H9 (cell line): ENCODE results near the gene PAK1. TPM values are rescaled to one million over a fixed set of nuclear protein-coding genes. Genes with fewer than 3 reads are reported as not detected.

Source experiments
- DNase-seq: peaks from one replicate; pipeline ENCODE4 v3.0.0-alpha.2; 2017
- H2AFZ ChIP-seq: one replicate; pipeline ENCODE4 v1.6.1; 2013; ENCODE audit warnings: mild to moderate bottlenecking, low read length, control low read depth, moderate library complexity
- H2AK5ac ChIP-seq: 2 replicates; pipeline ENCODE4 v1.6.1; 2013; ENCODE audit warnings: low read length, control low read depth, mixed read lengths; ENCODE audit not compliant: insufficient read length
- H2BK120ac ChIP-seq: one replicate; pipeline ENCODE4 v1.6.1; 2013; ENCODE audit warnings: low read depth, mild to moderate bottlenecking, low read length, control low read depth, inconsistent platforms; ENCODE audit not compliant: poor library complexity, severe bottlenecking
- H2BK12ac ChIP-seq: 2 replicates; pipeline ENCODE4 v1.6.1; 2013; ENCODE audit warnings: low read length, control low read depth, mixed read lengths, low read depth; ENCODE audit not compliant: insufficient read length
- H2BK15ac ChIP-seq: 2 replicates; pipeline ENCODE4 v1.6.1; 2013; ENCODE audit warnings: low read depth, low read length, control low read depth
- H2BK20ac ChIP-seq: one replicate; pipeline ENCODE4 v1.6.1; 2013; ENCODE audit warnings: low read depth, mild to moderate bottlenecking, low read length, control low read depth, inconsistent platforms; ENCODE audit not compliant: poor library complexity, severe bottlenecking
- H2BK5ac ChIP-seq: 2 replicates; pipeline ENCODE4 v1.6.1; 2013; ENCODE audit warnings: low read length, control low read depth, mixed read lengths; ENCODE audit not compliant: insufficient read length
- H3K14ac ChIP-seq: 2 replicates; pipeline ENCODE4 v1.6.1; 2013; ENCODE audit warnings: low read length, control low read depth; ENCODE audit not compliant: insufficient read depth
- H3K18ac ChIP-seq: 2 replicates; pipeline ENCODE4 v1.6.1; 2013; ENCODE audit warnings: low read depth, mild to moderate bottlenecking, mixed read lengths, low read length, control low read depth; ENCODE audit not compliant: insufficient read length
- H3K23ac ChIP-seq: 2 replicates; pipeline ENCODE4 v1.6.1; 2013; ENCODE audit warnings: low read length, control low read depth, mixed read lengths, low read depth; ENCODE audit not compliant: insufficient read length
- H3K23me2 ChIP-seq: 2 replicates; pipeline ENCODE4 v1.6.1; 2013; ENCODE audit warnings: low read depth, mild to moderate bottlenecking, mixed read lengths, low read length, control low read depth; ENCODE audit not compliant: insufficient read length, poor library complexity, severe bottlenecking
- H3K27ac ChIP-seq: 2 replicates; pipeline ENCODE4 v1.5.1; 2013; ENCODE audit warnings: low read length, control low read depth, mixed read lengths, low read depth; ENCODE audit not compliant: insufficient read length
- H3K27me3 ChIP-seq: 2 replicates; pipeline ENCODE4 v1.6.1; 2013; ENCODE audit warnings: low read length, control low read depth, inconsistent platforms; ENCODE audit not compliant: insufficient read depth
- H3K4ac ChIP-seq: 2 replicates; pipeline ENCODE4 v1.6.1; 2013; ENCODE audit warnings: low read depth, mild to moderate bottlenecking, control low read depth, inconsistent platforms, low read length, moderate library complexity
- H3K4me1 ChIP-seq: 2 replicates; pipeline ENCODE4 v1.6.1; 2013; ENCODE audit warnings: low read length, control low read depth, inconsistent platforms; ENCODE audit not compliant: insufficient read depth
- H3K4me2 ChIP-seq: 2 replicates; pipeline ENCODE4 v1.6.1; 2013; ENCODE audit warnings: low read length, control low read depth, mixed read lengths; ENCODE audit not compliant: insufficient read length, insufficient read depth
- H3K56ac ChIP-seq: 2 replicates; pipeline ENCODE4 v1.6.1; 2013; ENCODE audit warnings: low read depth, mild to moderate bottlenecking, mixed read lengths, low read length, control low read depth; ENCODE audit not compliant: insufficient read length
- H3K79me1 ChIP-seq: 2 replicates; pipeline ENCODE4 v1.6.1; 2013; ENCODE audit warnings: low read depth, mild to moderate bottlenecking, moderate library complexity, low read length, control low read depth, inconsistent platforms; ENCODE audit not compliant: insufficient read depth, poor library complexity, severe bottlenecking
- H3K79me2 ChIP-seq: 2 replicates; pipeline ENCODE4 v1.6.1; 2013; ENCODE audit warnings: low read length, control low read depth, inconsistent platforms; ENCODE audit not compliant: insufficient read depth
- H3K9ac ChIP-seq: 2 replicates; pipeline ENCODE4 v1.6.1; 2013; ENCODE audit warnings: low read length, control low read depth, mixed read lengths; ENCODE audit not compliant: insufficient read length; ENCODE audit errors: extremely low read depth
- H3K9me3 ChIP-seq: one replicate; pipeline ENCODE4 v1.6.1; 2013; ENCODE audit warnings: low read depth, low read length, inconsistent platforms; ENCODE audit not compliant: control insufficient read depth
- H3T11ph ChIP-seq: one replicate; pipeline ENCODE4 v1.6.1; 2013; ENCODE audit warnings: mild to moderate bottlenecking, low read length, control low read depth, inconsistent platforms
- H4K20me1 ChIP-seq: one replicate; pipeline ENCODE4 v1.6.1; 2013; ENCODE audit not compliant: control insufficient read depth, insufficient read length, insufficient read depth
- H4K5ac ChIP-seq: 2 replicates; pipeline ENCODE4 v1.6.1; 2013; ENCODE audit warnings: low read depth, mild to moderate bottlenecking, mixed read lengths, low read length, control low read depth; ENCODE audit not compliant: insufficient read length
- H4K8ac ChIP-seq: replicated peaks from 2 replicates; pipeline ENCODE4 v1.6.1; 2013; ENCODE audit warnings: low read length, control low read depth, mixed read lengths, low read depth; ENCODE audit not compliant: insufficient read length
- H4K91ac ChIP-seq: 2 replicates; pipeline ENCODE4 v1.6.1; 2013; ENCODE audit warnings: low read depth, mild to moderate bottlenecking, moderate library complexity, mixed read lengths, low read length, control low read depth; ENCODE audit not compliant: insufficient read length
- H3K27ac Mint-ChIP-seq, 3 experiments: 2 replicates in 2 of 3; 3 replicates in 1 of 3; pipeline ENCODE4 v1.8.0; 2020 to 2021; ENCODE audit warnings: mixed read lengths in 3 of 3, mild to moderate bottlenecking in 1 of 3, moderate library complexity in 1 of 3
- H3K27me3 Mint-ChIP-seq: 2 replicates; pipeline ENCODE4 v1.8.0; 2021; ENCODE audit warnings: low read depth, mild to moderate bottlenecking, moderate library complexity, mixed read lengths
- H3K36me3 Mint-ChIP-seq, 3 experiments: 2 replicates in 2 of 3; 3 replicates in 1 of 3; pipeline ENCODE4 v1.8.0; 2020 to 2021; ENCODE audit warnings: low read depth in 3 of 3, mixed read lengths in 3 of 3; ENCODE audit not compliant: insufficient read depth in 1 of 3
- H3K4me1 Mint-ChIP-seq, 2 experiments: 2 replicates each; pipeline ENCODE4 v1.8.0; 2020; ENCODE audit warnings: mixed read lengths in 2 of 2
- H3K4me3 Mint-ChIP-seq, 2 experiments: 2 replicates in 1 of 2; 3 replicates in 1 of 2; pipeline ENCODE4 v1.8.0; 2020 to 2021; ENCODE audit warnings: mild to moderate bottlenecking in 2 of 2, mixed read lengths in 2 of 2, moderate library complexity in 1 of 2
- H3K9me3 Mint-ChIP-seq, 2 experiments: 2 replicates in 1 of 2; 3 replicates in 1 of 2; pipeline ENCODE4 v1.8.0; 2020; ENCODE audit warnings: mild to moderate bottlenecking in 2 of 2, mixed read lengths in 2 of 2, moderate library complexity in 1 of 2
- CTCF ChIP-seq: fragments of 200-600 bp; sonication (generic); conservative IDR thresholded peaks from 3 replicates; pipeline ENCODE4 v1.8.0; 2021; ENCODE audit warnings: antibody characterized with exemption, mild to moderate bottlenecking
- WGBS: extraction: QIAGEN DNeasy Blood & Tissue Kit; methylation state at CpG from one replicate; pipeline ENCODE4 v1.1.7; 2013; ENCODE audit warnings: missing lambda C conversion rate, low lambda C conversion rate, mixed read lengths; ENCODE audit not compliant: insufficient read length; ENCODE audit errors: extremely low coverage; 5-methylcytosine and 5-hydroxymethylcytosine counted together
- total RNA-seq: library from RNA; stranded (reverse); gene quantifications from 2 replicates; pipeline ENCODE4 v1.2.1, GENCODE V29; 2021

The PAK1 gene
- total RNA-seq, 1 experiment from 2014 or later: 122 TPM

GRCh38 chr11:77518471-77518870, 44.6 kb upstream of the PAK1 start:
- H3K4me1 ChIP-seq: no peaks in the 10 kb centered on the region; the same call in 1 of the 2 replicates

More at GRCh38 chr11:77518471-77518870, 44.6 kb upstream of the PAK1 start:
- Mint-ChIP-seq H3K9me3 (peaks cover 11 to 12% of the 10 kb centered on the region in 2 experiments), H3K27ac (no peak overlapping the region), H3K36me3 (peaks cover 3 to 13% (median 5%) of the 10 kb centered on the region in 3 experiments), H3K27me3 (no peaks in the 10 kb centered on the region), H3K4me1 (peaks cover 8 to 20% of the 10 kb centered on the region in 2 experiments), H3K4me3 (no peak overlapping the region)
- no peak overlapping the region for H4K91ac ChIP-seq
- no peak overlapping the region for H3T11ph ChIP-seq
- no peaks in the 10 kb centered on the region for H3K23me2 ChIP-seq
- no peak overlapping the region for H2BK20ac ChIP-seq
- H4K20me1 ChIP-seq: no peaks in the 10 kb centered on the region
- WGBS: no CpG with 5 or more reads among the region's 2 CpGs
- no peak overlapping the region for H3K18ac ChIP-seq
- no peak overlapping the region for H2BK120ac ChIP-seq
- H3K9ac ChIP-seq: no peak overlapping the region
- no peaks in the 10 kb centered on the region for H3K79me2 ChIP-seq
- H3K79me1 ChIP-seq: no peaks in the 10 kb centered on the region
- no peak overlapping the region for H3K4ac ChIP-seq
- no peak for TF ChIP-seq CTCF
- H3K27me3 ChIP-seq: no peaks in the 10 kb centered on the region
- no peak overlapping the region for H2BK15ac ChIP-seq
- H3K56ac ChIP-seq: no peak overlapping the region
- no peak overlapping the region for H3K14ac ChIP-seq
- no peak overlapping the region for H2AK5ac ChIP-seq
- no peak overlapping the region for H3K23ac ChIP-seq
- H4K8ac ChIP-seq: no peak overlapping the region
- no peak overlapping the region for H2BK12ac ChIP-seq
- H4K5ac ChIP-seq: no peak overlapping the region
- H2AFZ ChIP-seq: no peak overlapping the region
- no peaks in the 10 kb centered on the region for H3K9me3 ChIP-seq
- DNase-seq: no peak
- H3K4me2 ChIP-seq: no peak overlapping the region
- no peak overlapping the region for H2BK5ac ChIP-seq
- H3K27ac ChIP-seq: no peak overlapping the region
